HG02840 (cell line): Measurements from ENCODE around the gene SF1.

Source experiments
- ATAC-seq: cut with Tn5 transposase; IDR thresholded peaks from one replicate; pipeline ENCODE4 v1.9.1; 2021; ENCODE audit warnings: mild to moderate bottlenecking, moderate library complexity, moderate number of reproducible peaks; ENCODE audit not compliant: unreplicated experiment, low FRiP score

SF1 gene

GRCh38 chr11:64762674-64763525 lies 15.4 kb downstream of the SF1 start:
- ATAC-seq = no peak

DNA sequence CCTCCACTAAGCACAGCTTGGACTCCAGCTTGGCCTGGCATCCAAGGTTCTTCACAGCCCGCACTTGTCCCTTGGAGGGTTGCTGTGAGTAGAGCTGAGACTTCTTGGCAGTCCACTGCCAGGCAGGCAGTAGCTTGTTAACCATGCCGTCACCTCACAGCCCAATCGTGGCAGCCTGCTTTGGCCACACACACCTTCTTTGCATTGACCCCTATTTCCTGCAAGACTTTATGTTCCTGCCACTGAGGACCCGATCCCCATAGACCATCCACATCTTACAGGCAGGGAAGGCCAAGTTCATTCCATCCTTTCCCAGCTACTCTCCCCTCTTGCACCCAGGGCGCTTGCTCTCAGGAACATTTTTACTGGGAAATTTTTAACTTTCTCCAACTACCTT lies 16.1 kb downstream of the SF1 start:
- ATAC-seq = no peak

GRCh38 chr11:64760759-64761420 lies 17.5 kb downstream of the SF1 start:
- no peak for ATAC-seq

DNA sequence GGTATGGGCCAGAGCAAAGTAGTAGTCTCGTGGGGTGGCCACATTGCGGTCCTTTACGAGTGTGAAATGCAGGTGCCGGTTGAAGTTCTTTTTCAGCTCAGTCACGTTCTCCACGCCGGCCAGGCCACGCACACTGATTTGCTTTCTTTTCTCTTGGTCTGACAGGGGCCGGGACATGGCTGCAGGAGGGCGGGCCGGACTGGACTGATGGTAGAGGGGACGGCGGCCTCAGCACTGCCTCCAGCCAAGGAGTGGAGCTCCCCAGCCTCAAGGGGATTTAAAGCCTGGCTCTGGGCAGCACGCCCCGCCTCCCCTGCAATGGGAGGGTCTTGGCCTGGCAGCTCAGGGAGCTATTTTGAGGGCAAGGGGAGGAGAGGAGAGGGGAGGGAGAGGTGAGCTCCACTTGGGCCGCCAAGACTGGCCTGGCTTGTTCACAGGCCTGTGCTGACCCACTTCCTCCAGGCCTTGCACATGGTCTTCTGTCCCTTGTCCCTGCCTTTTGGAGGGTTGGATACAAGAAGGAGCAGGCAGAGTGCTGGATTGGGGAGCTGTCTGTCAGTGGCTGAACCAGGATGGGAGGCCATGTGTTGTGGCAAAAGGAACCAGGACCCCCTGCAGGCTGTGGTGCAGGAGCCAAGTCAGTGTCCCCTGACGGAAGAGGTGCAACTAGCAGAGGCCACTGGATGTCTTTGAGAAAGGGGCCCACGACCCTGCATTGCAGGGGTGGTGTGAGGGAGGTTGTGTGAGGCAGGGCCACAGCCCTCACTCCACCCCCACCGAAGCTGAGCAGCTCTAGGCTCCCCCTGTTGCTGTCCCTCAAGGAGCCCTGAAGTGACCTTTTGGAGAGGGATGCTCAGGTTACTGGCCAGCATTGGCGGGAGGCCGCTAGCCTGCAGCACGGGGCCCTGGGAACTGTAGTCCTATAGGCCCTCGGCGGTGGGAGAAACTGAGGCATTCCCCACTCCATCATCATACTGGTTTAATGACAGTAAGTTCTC lies 18.3 kb downstream of the SF1 start, which contains the start of gene PYGM:
Gene PYGM (minus strand): TSS at position 253 of the 998 bp plus-strand sequence. CDS start 76 bp downstream, at position 177.
- no peak for ATAC-seq

- ATAC-seq = no peak
Measured at GRCh38 chr11:64759131-64759721, 19.1 kb downstream of the SF1 start.

- no peak for ATAC-seq
Measured at GRCh38 chr11:64758330-64759079, 19.8 kb downstream of the SF1 start.

- no peak for ATAC-seq
Measured at GRCh38 chr11:64757549-64758329, 20.6 kb downstream of the SF1 start.

DNA sequence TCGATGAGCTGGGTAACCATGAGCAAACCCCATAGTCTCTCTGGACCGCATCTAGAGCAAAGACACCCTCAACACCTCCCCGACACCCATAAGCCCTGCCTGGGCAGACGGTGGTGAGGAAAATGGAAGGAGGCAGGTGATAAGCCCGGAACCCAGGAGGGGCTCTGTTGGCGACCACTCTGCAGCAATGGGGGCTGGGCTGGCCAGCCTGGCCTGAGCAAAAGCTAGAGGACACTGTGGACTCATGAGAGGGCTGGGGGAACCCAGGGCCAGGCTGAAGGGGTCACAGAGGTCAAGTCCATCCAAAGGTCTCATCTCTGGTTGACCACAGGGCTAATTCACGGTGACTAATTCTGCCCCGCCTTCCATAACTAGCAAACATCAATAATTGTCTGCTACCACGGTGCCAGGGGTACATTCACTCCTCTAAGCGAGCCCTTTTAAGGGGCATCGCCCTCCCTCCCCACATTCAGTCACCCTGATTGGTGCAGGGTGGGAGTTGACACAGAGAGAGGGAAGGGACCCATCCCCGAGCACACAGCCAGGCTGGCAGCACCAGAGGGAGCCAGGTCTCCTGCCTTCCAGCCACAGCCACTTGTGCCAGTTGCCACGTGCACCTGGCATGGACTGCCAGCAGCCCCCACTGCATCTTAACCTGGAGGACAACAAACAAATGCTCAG lies 22.5 kb downstream of the SF1 start:
- ATAC-seq = no peak

GRCh38 chr11:64754919-64755662 lies 23.3 kb downstream of the SF1 start:
- no peak for ATAC-seq

DNA sequence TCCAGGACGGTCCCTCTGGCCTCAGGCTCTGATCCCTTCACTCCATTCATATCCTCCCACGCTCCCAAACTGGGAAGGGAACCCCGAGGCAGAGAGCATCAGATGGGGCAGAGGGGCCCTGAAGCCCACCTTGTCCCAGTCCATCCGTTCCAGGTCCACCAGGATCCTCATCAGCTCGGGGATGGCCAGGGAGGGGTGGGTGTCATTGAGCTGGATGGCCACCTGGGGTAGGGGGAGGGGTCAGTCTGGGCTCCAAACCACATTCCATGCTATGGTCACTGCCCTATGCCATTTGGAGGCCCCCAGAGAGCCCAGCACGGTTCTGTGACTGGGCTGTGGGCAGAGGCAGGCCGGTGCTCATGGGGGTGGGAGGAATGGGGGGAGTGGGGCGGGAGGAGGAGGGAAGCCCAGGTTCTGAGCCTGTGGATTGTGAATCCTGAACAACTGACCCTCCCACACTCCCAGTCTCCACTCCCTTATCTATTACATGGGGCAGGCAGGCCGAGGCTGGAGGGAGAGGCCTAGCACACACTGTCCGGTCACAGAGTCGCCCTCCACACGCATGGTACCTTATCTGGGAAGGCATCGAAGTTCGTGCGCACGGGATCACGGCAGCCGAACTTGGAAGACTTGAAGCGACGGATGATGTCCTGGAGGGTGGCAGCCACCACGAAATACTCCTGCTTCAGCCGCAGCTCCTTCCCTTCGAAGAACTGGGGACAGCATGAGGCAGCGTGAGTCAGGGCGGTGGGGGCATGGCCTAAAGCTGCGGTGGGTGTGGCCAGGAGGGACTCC lies 24.0 kb downstream of the SF1 start:
- no peak for ATAC-seq

DNA sequence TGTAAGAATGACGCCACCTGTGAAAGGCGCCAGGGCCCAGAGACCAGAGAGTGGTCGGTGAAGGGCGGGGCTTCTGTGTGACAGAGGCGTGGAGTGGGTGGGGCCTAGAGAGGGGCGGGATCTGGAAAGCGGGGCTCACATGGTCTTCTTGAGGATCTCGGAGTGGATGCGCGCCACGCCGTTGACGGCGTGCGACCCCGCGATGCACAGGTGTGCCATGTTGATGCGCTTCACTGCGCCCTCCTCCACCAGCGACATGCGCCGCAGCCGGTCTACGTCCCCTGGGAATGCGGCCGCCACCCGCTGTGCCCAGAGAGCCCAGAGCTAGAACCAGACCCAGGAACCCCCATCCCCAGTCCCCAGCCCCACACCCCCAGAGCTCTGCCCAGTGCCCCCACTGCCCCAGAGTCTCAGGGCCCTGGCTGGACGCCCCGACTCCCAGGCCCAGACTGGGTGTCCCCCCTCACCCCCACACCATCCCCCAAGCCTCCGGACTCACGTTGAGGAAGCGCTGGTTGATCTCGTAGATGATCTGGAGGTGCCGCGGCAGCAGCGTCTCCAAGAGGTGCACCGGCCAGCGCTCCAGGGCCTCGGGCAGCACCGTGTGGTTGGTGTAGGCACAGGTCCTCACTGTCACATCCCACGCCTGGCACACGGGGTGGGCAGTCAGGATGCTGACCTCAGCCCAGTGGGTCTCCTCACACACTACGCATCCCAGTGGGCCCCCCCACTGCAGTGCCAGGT lies 24.8 kb downstream of the SF1 start:
- no peak for ATAC-seq

GRCh38 chr11:64753019-64753379 lies 25.3 kb downstream of the SF1 start:
- ATAC-seq = no peak

- ATAC-seq = no peak
Measured at GRCh38 chr11:64752175-64752970, 26.0 kb downstream of the SF1 start.

- ATAC-seq = no peak
Measured at GRCh38 chr11:64751580-64751979, 26.8 kb downstream of the SF1 start.

DNA sequence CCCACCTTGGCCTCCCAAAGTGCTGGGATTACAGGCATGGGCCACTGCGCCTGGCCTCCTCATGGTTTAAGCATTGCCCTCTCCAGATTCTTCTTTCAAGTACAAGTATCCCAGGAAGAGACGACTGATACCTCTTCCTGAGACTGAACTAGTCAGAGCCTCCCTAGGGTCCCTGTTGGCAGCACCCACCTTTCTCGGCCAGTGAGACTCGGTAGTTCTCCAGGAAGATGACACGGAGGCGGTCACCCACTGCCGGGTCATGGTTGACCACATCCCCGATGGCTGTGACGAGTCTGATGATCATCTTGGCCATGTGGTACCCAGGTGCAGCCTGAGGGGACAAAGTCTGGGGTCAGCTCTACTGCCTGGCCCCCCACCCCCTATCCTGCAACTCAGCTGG lies 27.2 kb downstream of the SF1 start:
- ATAC-seq = no peak
